ENCODE data around the gene SLC27A5.
"Not testable (repeated sequence)": the region's sequence is repeated elsewhere in the genome, so short reads cannot be mapped to it uniquely, and the experiment has no call there.

Gene SLC27A5

DNA sequence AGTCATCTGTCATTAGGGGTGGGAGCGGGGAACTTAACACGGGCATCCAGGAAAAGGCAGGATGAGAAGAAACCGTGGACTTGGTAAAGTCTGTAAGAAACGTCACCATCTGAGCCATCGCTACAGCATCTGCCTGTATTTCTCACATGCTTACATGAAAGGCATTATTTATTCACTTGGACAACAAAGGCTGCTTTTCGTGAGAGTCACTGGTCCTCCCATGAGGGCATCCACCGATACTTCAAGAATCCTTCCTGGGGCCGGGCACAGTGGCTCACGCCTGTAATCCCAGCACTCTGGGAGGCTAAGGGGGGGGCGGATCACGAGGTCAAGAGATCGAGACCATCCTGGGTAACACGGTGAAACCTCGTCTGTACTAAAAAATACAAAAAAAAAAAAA, 19.5 kb downstream of the SLC27A5 start:
- DNase-seq: no peak

- no peak for DNase-seq
Observed at GRCh38 chr19:58491393-58491792, 20.4 kb downstream of the SLC27A5 start.

- DNase-seq: not testable (repeated sequence)
Observed at GRCh38 chr19:58484349-58484748, 27.4 kb downstream of the SLC27A5 start.

DNA sequence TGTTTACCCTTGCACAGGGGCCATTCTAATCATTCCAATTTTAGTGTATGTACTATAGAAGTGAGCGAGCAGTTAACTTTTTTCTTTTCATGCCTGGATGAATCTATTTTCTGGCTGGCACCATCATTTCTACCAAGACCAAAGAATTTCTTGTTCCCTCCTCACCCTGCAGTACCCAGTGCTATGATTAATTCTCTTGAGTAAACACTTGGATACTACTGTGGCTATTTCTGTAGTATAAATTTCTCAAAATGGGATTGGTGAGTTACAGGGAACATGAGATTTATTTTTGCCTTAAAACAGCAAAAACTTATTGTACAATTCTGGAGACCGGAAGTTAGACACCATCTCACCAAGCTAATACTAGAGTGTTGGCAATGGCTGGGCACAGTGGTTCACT, 28.0 kb downstream of the SLC27A5 start:
- no peak for DNase-seq

- no peak for DNase-seq
Observed at GRCh38 chr19:58482372-58482771, 29.4 kb downstream of the SLC27A5 start.

DNA sequence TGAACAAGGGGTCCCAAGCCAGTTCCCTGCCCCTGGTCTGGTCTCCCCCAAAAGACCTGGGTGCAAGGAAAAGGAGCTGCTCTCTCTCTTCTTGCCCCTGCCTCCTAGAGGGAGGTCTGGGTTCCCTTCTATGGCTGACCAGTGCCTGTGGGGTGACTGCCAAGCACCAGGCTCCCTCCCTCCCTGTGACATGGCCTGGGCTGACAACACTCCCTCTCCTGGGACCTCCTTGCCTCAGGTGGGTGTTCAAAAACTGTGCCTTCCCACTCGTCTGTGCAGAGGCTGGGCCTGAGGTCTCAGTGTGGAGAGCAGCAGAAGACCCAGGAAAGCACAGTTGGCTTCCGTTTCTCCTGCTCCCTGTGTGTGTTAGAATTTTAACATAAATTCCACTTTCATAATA, 31.0 kb downstream of the SLC27A5 start:
- no peak for DNase-seq

GRCh38 chr19:58480481-58480830, 31.3 kb downstream of the SLC27A5 start:
- no peak for DNase-seq

DNA sequence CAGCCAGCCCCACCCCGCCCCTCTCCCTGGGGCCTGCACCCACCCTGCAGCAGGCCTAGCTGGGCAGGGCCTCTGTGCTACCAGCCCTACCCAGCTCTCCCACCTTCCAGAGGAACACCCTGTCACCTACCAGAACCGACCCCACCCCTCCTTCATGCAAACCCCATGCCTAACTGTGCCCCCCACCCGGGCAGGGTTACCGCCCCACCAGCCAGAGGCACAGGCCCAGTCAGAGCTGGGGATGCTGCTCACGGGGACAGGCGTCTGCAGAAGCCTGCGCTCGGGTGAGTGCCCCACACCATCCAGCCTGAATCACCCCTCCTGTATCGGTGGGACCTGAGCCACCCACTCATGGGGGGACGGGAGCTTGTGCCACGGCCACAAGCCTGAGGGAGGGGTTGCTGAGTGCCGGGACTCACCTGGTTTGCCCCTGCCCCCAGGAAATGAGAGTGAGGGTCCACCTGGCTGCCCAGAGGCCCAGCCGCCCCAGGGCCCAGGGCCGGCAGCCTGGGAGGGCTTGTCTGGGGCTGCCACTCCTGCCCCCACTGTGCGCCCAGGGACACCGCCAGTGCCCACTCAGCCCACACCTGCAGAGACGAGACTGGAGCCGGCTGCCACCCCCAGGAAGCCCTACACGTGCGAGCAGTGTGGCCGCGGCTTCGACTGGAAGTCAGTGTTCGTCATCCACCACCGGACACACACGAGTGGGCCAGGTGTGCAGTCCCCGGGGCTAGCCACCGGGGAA, 31.9 kb downstream of the SLC27A5 start:
- no peak for DNase-seq

DNA sequence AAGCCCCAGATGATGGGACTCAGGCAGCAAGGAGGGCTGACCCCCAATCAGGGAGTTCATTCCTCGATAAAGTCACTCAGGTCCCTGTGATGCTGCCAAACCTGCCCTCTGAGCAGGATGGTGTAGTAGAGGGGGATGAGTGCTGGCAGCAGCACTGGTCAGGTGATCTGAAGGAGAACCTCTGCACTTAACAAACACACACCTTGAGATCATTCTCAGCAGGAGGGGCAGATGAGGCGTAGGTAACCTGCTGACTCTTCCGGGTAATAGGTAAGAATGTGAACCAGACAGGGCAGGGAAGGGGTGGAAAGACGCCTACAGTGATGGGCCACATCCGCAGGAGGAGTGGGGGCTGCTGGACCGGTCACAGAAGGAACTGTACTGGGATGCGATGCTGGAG, 32.5 kb downstream of the SLC27A5 start:
- DNase-seq: no peak

- no peak for DNase-seq
Observed at GRCh38 chr19:58477871-58478270, 33.9 kb downstream of the SLC27A5 start.

- no peak for DNase-seq
Observed at GRCh38 chr19:58477130-58477529, 34.7 kb downstream of the SLC27A5 start.

GRCh38 chr19:58476498-58477015, 35.2 kb downstream of the SLC27A5 start:
- DNase-seq: no peak

DNA sequence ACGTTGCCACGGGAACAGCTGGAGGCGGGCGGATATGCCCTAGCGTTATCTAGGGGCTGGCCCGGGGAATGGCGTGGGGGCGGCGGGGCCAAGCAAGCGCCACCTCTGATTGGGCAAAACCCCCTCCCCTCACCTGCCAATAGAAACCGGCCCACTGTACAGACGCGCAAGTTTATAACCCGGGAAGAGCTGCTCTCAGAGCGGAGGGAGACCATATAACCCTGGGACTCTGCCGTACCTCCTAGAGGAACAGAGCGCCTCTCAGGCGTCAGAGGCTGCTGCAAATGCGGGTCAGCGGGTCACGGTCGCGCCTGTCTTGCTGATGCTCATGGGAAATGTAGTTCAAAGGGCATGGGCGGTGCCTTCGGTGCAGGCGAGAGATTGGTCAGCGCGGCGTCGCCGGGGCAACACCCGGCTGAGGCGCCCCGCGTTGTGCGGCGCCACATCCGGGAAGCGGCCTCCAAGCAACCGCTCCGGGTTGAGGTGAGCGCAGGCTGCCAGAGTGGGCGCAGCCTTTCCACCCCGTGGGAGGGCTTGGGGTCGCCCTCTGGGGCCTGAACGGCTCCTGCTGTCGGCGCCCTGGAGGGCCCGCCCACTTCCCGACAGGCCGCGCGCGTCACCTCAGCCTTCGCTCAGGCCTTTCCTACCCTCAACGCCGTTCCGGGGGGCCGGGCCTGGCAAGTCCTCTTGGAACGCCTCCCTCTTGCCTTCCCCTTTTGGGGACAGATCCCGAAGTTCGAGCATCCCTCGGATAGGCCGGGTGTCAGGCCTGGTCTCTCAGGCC, 35.9 kb downstream of the SLC27A5 start, which contains the start of gene ZNF446:
Gene ZNF446, plus strand, starts transcription at position 639 of the 784 bp plus-strand sequence. CDS start 867 bp downstream, outside the sequence.
- peak; percentile 97 for DNase-seq

- no peak for DNase-seq
Observed at GRCh38 chr19:58474997-58475713, 36.6 kb downstream of the SLC27A5 start.

DNA sequence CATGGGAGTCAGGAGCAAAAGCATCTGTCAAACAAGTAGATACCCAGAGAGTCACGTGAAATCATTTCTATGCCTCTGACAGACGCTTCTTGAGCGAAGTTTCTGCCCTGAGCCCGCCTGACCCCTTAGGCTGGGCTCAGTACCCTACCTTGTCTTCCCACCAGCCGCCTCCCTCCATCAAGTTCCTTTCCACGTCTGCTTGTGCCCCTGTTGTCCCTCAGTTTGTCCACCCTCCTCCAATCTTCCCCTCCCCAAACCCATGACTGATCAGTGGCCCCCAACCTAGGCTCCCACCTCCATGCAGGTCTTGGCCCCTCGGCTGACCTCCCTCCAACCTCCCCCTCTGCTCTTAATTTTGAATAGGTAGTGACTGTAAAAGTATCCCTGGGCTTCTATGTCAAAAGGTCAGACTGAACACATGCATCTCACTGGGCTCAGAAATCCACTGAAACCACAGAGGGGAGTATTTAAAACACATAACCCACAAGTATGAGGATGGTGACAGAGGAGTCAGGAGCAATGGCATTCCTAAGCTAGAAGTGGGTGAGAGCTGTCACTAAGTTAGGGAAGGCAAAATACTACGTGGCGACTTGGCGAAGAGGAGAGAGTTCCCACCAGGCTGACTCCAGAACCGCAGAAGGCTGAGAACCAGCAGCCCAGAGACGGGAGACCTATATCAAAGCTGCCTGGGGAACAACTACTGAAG, 37.3 kb downstream of the SLC27A5 start:
- no peak for DNase-seq

GRCh38 chr19:58473775-58474174, 38.0 kb downstream of the SLC27A5 start:
- DNase-seq: no peak

DNA sequence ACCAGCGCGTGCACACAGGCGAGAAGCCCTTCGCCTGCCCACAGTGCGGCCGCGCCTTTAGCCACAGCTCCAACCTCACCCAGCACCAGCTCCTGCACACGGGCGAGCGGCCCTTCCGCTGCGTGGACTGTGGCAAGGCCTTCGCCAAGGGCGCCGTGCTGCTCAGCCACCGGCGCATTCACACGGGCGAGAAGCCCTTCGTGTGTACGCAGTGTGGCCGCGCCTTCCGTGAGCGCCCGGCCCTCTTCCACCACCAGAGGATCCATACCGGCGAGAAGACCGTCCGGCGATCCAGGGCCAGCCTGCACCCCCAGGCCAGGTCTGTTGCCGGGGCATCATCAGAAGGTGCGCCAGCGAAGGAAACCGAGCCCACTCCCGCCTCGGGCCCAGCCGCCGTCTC, 40.1 kb downstream of the SLC27A5 start:
- DNase-seq: no peak

- not testable (repeated sequence) for DNase-seq
Observed at GRCh38 chr19:58470837-58471543, 40.8 kb downstream of the SLC27A5 start.

DNA sequence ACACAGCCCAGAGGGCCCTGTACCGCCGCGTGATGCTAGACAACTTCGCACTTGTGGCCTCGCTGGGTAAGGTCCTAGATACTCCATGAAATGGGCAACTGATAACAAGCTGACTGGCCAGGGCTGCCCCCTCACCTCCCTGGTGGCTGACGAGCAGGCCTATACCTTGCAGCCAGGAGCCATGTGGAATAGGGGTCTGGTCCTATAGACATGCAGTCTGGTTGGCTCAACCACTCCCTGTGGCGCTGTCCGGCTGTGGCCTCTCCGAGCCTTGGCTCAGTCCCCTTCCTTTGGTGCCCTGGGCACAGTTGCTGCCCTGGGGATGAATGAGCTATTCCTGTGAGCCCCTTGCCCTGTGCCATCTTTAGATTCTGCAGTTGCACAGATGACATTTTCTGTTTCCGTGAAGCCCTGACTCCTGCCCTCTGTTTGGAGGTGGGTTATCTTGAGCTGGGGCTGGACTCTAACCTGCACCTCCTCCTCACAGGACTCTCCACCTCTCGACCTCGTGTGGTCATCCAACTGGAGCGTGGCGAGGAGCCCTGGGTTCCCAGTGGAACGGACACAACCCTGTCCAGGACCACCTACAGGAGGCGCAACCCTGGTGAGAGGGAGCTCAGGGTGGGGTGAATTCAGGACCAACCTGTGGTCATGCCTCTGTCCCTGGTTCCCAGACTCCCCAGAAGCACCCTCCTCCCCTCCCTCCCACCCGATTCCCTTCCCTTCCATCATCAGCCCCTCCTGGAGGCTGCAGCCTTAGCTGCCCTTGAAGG, 42.4 kb downstream of the SLC27A5 start:
- DNase-seq: no peak

GRCh38 chr19:58468216-58468839, 43.5 kb downstream of the SLC27A5 start:
- no peak for DNase-seq

Measured in CD4-positive, alpha-beta T cell treated with Interleukin-21 for 1 hour (primary cell).